Heart right ventricle (tissue), 16 donors: ENCODE measurements around the gene ARID5B. TPM values are rescaled to one million over a fixed set of nuclear protein-coding genes. Genes with fewer than 3 reads are reported as not detected.
A peak's percentile ranks its signal among the peaks of the same experiment; 100 is the strongest.

Experiments
- ATAC-seq, 8 donors: fragments of 200-7000 bp; cut with Tn5 transposase; one replicate each; pipeline ENCODE4 v1.9.1; 2020; ENCODE audit warnings: mild to moderate bottlenecking in 8 of 8, moderate library complexity in 8 of 8, moderate number of reproducible peaks in 1 of 8
- DNase-seq, 2 donors: peaks; one replicate each; pipeline ENCODE4 v3.0.0-alpha.2; 2020
- H3K27ac ChIP-seq, 10 donors: fragments of 200-600 bp; sonication (generic) in 2 of 10; one replicate each; pipeline versions ENCODE4 v1.5.0 to v1.8.0; 2020 to 2022; ENCODE audit warnings: mild to moderate bottlenecking in 3 of 10
- H3K27me3 ChIP-seq, 7 donors: fragments of 200-600 bp; one replicate each; pipeline ENCODE4 v1.8.0; 2021 to 2022; ENCODE audit warnings: mild to moderate bottlenecking in 2 of 7
- H3K36me3 ChIP-seq, 9 donors: fragments of 200-600 bp; sonication (generic) in 1 of 9; one replicate each; pipeline versions ENCODE4 v1.5.0 to v1.8.0; 2020 to 2022; ENCODE audit warnings: mild to moderate bottlenecking in 2 of 9
- H3K4me1 ChIP-seq, 9 donors: fragments of 200-600 bp; sonication (generic) in 1 of 9; one replicate each; pipeline versions ENCODE4 v1.5.0 to v1.8.0; 2020 to 2022; ENCODE audit warnings: mild to moderate bottlenecking in 4 of 9
- H3K4me3 ChIP-seq, 10 donors: fragments of 200-600 bp; sonication (generic) in 2 of 10; one replicate each; pipeline versions ENCODE4 v1.5.0 to v1.8.0; 2020 to 2022; ENCODE audit warnings: mild to moderate bottlenecking in 7 of 10, moderate library complexity in 2 of 10
- H3K9me3 ChIP-seq, 11 donors: fragments of 200-600 bp in 10 of 11; sonication (generic) in 2 of 11; one replicate each; pipeline versions ENCODE4 v1.5.0 to v1.8.0; 2013 to 2022; ENCODE audit warnings: mild to moderate bottlenecking in 2 of 11, control low read depth in 1 of 11, moderate library complexity in 1 of 11
- CTCF ChIP-seq, 9 donors: fragments of 200-600 bp; sonication (generic) in 2 of 9; IDR thresholded peaks; one replicate each; pipeline versions ENCODE4 v1.5.0 to v1.8.0; 2021 to 2022; ENCODE audit warnings: antibody characterized with exemption in 9 of 9, mild to moderate bottlenecking in 5 of 9, moderate library complexity in 1 of 9
- WGBS, 2 donors: extraction: QIAGEN DNeasy Blood & Tissue Kit; methylation state at CpG; one replicate each; pipeline ENCODE4 v1.1.7; 2013; ENCODE audit warnings: inconsistent platforms in 1 of 2; 5-methylcytosine and 5-hydroxymethylcytosine counted together
- intact Hi-C, 10 donors: fragments of 100-400 bp; cut with DNase I; formaldehyde crosslinking; loops; one replicate each; pipeline versions ENCODE4 v1.11.1 to v1.14.2; 2022
- polyA plus RNA-seq, 2 donors: library from polyadenylated mRNA; stranded (reverse); fragments of 200-250 nt; gene quantifications; one replicate each; pipeline ENCODE4 v1.2.3, GENCODE V29; 2013
- total RNA-seq, 10 donors: library from RNA; stranded (reverse); fragmentation: NEBNext Ultra II Directional in 3 of 10; extraction: Animal tissue kit (Norgen Biotek cat#: 25700) in 3 of 10; gene quantifications; one replicate each; pipeline versions ENCODE4 v1.2.1 to v1.2.4, GENCODE V29; 2021 to 2023
- donor health status: Arrhythmogenic right ventricular cardiomyopathy.
- donor health status: ischemic (EF 13 %, LVEDD 7.1; RV severe dilation, severe dysfunction).
- donor health status: healthy with polysubstance abuse.
- donor health status: DM: no; HTN: yes; CAD: no.
- donor health status: DM: no; HTN: no; CAD: no.
- donor health status: ischemic (EF 25% LVEDD 6.9; RV normal size, moderate dysfunction).
- donor health status: ischemic (EF 25% LVEDD 5.7; RV mildly dilated, moderate dysfunction).
- donor health status: healthy.
- donor health status: DM: yes; HTN: yes; CAD: no.
- donor health status: Ischemic cardiomyopathy.
- donor health status: ischemic (EF 35%, LVEDD 5.7; RV mildly dilated, moderate dysfunction).
- donor health status: nonischemic (EF 11% LVEDD 7.7; RV severe dilation, severe dysfunction).
- donor health status: DM: yes; HTN: yes; CAD: no.
- donor health status: PGD.
- donor health status: ischemic (EF 29% LVEDD 5.4; RV normal size, mild dysfunction).
- donor health status: nonischemic (EF 23%, LVEDD 6.1; RV moderate dilation, normal function).

ARID5B gene
- total and polyA plus RNA-seq, 12 donors: 5.3 to 108 (median 25.5) TPM

GRCh38 chr10:61929555-61929954 lies 28.1 kb downstream of the ARID5B start:
- Histone ChIP-seq H3K27me3 (no peaks in the 10 kb centered on the region), H3K36me3 (peaks cover 0 to 4% (median 0%) of the 10 kb centered on the region in 9 donors), H3K9me3 (peaks cover 0 to 9% (median 0%) of the 10 kb centered on the region in 11 donors), H3K4me3 (no peak overlapping the region), H3K4me1 (peaks cover 0 to 12% (median 0%) of the 10 kb centered on the region in 9 donors), H3K27ac (no peak overlapping the region)
- DNase-seq (no peak), ATAC-seq (no peak)
- TF ChIP-seq CTCF (IDR thresholded peaks at IDR 0.05): no peak
- intact Hi-C loops: no loop called here
- 63 to 75% methylated on average over 4 of the region's 4 CpGs for WGBS, 2 donors

GRCh38 chr10:61931620-61932332 lies 30.3 kb downstream of the ARID5B start:
- no peak for TF ChIP-seq CTCF (IDR thresholded peaks at IDR 0.05)
- Histone ChIP-seq H3K4me3 (no peak overlapping the region), H3K4me1 (peaks cover 0 to 12% (median 0%) of the 10 kb centered on the region in 9 donors), H3K36me3 (peaks cover 0 to 4% (median 0%) of the 10 kb centered on the region in 9 donors), H3K9me3 (peaks cover 0 to 9% (median 0%) of the 10 kb centered on the region in 11 donors), H3K27me3 (no peaks in the 10 kb centered on the region), H3K27ac (no peak overlapping the region)
- DNase-seq (no peak), ATAC-seq (no peak)
- 89 to 99% methylated on average over 6 of the region's 6 CpGs for WGBS, 2 donors
- intact Hi-C loops: no loop called here

- H3K4me3 ChIP-seq: no peak overlapping the region
- intact Hi-C loops: no loop called here
- WGBS, 2 donors: 81 to 88% methylated on average over 3 of the region's 3 CpGs
- no peaks in the 10 kb centered on the region for H3K27me3 ChIP-seq
- peaks cover 0 to 32% (median 9%) of the 10 kb centered on the region in 9 donors for H3K4me1 ChIP-seq
- peaks cover 0 to 4% (median 0%) of the 10 kb centered on the region in 9 donors for H3K36me3 ChIP-seq
- no peak for ATAC-seq
- TF ChIP-seq CTCF (IDR thresholded peaks at IDR 0.05): no peak
- H3K9me3 ChIP-seq: peaks cover 0 to 9% (median 0%) of the 10 kb centered on the region in 11 donors
- no peak for DNase-seq
- peak overlapping the region in 1 of 10 donors; percentile 36 for H3K27ac ChIP-seq
Observed at GRCh38 chr10:61933859-61934555, 32.5 kb downstream of the ARID5B start.

GRCh38 chr10:61935077-61935476 lies 33.6 kb downstream of the ARID5B start:
- no peak for TF ChIP-seq CTCF (IDR thresholded peaks at IDR 0.05)

More at GRCh38 chr10:61935077-61935476, 33.6 kb downstream of the ARID5B start:
- H3K4me3 ChIP-seq: no peak overlapping the region
- no peak overlapping the region for H3K27ac ChIP-seq
- no peak for DNase-seq
- intact Hi-C loops: no loop called here
- no peaks in the 10 kb centered on the region for H3K27me3 ChIP-seq
- H3K4me1 ChIP-seq: peaks cover 0 to 41% (median 14%) of the 10 kb centered on the region in 9 donors
- ATAC-seq: no peak
- peaks cover 0 to 6% (median 0%) of the 10 kb centered on the region in 9 donors for H3K36me3 ChIP-seq
- peaks cover 0 to 9% (median 0%) of the 10 kb centered on the region in 11 donors for H3K9me3 ChIP-seq
- whole genome bisulfite sequencing, 2 donors: 78 to 80% methylated on average over 5 of the region's 5 CpGs
